ENCODE results near the gene ADGRL3. TPM values are rescaled to one million over a fixed set of nuclear protein-coding genes. Genes with fewer than 3 reads are reported as not detected.

Gene ADGRL3
- polyA plus RNA-seq, 1 experiment: 0.01 TPM

DNA sequence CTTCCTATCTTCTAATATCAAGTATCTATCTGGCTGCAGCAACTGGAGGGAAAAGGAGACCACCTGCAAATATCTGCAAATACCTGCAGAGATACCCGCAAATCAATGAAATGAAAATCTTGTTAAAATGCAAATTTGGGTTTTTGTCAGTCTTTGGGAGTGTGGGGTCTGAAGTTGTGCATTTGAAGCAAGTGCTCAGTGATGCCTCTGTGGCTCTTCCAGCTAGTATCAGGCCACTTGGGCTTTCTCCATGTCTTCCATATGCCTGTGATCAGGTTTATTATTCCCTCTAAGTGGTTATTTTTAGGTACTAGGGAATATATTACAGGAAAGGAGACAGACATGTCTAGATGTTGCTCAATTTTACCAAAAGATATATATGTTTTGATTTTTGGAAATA, 880.3 kb downstream of the ADGRL3 start:
- no peaks in the 10 kb centered on the region for H3K27me3 ChIP-seq (ENCODE audit: control insufficient read depth, insufficient read depth, low read length)
- ChIA-PET POLR2A (no interaction called here), CTCF (no interaction called here)
- H3K36me3 ChIP-seq (ENCODE audit: control insufficient read depth, insufficient read depth, low read length): no peaks in the 10 kb centered on the region
- DNase-seq (ENCODE audit: low read depth): no peak
- H3K4me3 ChIP-seq (ENCODE audit: low read depth, low read length): no peak overlapping the region
- TF ChIP-seq, protein P1, sequence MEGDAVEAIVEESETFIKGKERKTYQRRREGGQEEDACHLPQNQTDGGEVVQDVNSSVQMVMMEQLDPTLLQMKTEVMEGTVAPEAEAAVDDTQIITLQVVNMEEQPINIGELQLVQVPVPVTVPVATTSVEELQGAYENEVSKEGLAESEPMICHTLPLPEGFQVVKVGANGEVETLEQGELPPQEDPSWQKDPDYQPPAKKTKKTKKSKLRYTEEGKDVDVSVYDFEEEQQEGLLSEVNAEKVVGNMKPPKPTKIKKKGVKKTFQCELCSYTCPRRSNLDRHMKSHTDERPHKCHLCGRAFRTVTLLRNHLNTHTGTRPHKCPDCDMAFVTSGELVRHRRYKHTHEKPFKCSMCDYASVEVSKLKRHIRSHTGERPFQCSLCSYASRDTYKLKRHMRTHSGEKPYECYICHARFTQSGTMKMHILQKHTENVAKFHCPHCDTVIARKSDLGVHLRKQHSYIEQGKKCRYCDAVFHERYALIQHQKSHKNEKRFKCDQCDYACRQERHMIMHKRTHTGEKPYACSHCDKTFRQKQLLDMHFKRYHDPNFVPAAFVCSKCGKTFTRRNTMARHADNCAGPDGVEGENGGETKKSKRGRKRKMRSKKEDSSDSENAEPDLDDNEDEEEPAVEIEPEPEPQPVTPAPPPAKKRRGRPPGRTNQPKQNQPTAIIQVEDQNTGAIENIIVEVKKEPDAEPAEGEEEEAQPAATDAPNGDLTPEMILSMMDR (IDR thresholded peaks at IDR 0.05; ENCODE audit: insufficient read depth, low read depth, low read length): no peak

DNA sequence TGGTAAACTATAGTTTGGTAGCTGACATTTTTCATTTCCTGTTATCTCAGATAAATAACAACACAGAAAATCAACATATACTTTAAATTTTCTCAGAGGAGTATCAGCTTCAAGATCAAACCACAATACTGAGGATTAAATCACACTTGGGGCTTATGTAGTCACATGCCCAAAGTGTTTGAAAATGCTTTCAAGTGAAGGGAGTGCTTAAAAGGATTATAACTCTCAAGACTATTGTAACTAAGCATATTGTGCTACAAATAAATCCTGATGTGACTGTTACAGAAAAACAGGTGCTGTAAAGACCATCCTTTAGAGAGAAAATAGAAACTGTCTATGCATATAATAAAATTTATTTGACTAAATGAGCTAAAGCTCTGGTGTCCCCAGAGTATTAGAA, 887.6 kb downstream of the ADGRL3 start:
- Histone ChIP-seq H3K4me3 (ENCODE audit: low read depth, low read length) (no peak overlapping the region), H3K36me3 (ENCODE audit: control insufficient read depth, insufficient read depth, low read length) (no peaks in the 10 kb centered on the region), H3K27me3 (ENCODE audit: control insufficient read depth, insufficient read depth, low read length) (no peaks in the 10 kb centered on the region)
- CTCF ChIA-PET: no interaction called here
- POLR2A ChIA-PET: no interaction called here
- TF ChIP-seq, protein P1 (IDR thresholded peaks at IDR 0.05; ENCODE audit: insufficient read depth, low read depth, low read length): no peak
- no peak for DNase-seq (ENCODE audit: low read depth)

DNA sequence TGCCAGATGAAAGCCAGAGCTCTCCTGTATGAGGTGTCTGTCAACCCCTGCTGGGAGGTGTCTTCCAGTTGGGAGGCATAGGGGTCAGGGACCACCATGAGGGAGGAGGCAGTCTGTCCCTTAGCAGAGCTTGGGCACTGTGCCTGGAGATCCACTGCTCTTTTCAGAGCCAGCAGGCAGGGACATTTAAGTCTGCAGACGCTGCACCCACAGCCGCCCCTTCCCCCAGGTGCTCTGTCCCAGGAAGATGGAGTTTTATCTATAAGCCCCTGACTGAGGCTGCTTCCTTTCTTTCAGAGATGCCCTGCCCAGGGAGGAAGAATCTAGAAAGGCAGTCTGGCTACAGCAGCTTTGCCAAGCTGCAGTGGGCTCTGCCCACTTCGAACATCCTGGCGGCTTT, 893.6 kb downstream of the ADGRL3 start:
- ChIA-PET POLR2A (no interaction called here), CTCF (no interaction called here)
- TF ChIP-seq, protein P1 (IDR thresholded peaks at IDR 0.05; ENCODE audit: insufficient read depth, low read depth, low read length): no peak

DNA sequence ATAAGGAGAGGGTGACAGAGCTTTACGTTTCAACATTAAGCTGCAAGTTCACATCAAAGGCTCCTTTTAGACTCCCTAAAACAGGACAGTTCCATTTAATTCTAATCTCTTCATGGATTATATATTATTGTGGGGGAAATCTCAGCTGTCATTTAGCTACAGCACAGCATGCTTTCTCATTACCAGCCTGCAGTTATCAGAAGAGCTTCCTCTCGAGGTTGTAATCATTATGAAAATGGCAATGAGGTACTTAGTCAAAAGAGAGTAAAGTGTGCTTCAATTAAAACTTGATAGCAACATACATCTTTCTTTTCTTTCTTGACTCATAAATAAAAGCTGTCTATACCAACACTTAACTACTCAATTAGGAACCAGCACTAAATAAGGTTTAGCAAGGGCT, 896.8 kb downstream of the ADGRL3 start:
- H3K27me3 ChIP-seq (ENCODE audit: control insufficient read depth, insufficient read depth, low read length): no peaks in the 10 kb centered on the region
- CTCF ChIA-PET: no interaction called here
- TF ChIP-seq, protein P1 (IDR thresholded peaks at IDR 0.05; ENCODE audit: insufficient read depth, low read depth, low read length): no peak
- POLR2A ChIA-PET: no interaction called here
- DNase-seq (ENCODE audit: low read depth): no peak
- no peak overlapping the region for H3K4me3 ChIP-seq (ENCODE audit: low read depth, low read length)
- no peaks in the 10 kb centered on the region for H3K36me3 ChIP-seq (ENCODE audit: control insufficient read depth, insufficient read depth, low read length)

More for the DNA sequence above, 893.6 kb downstream of the ADGRL3 start:
- Histone ChIP-seq H3K27me3 (ENCODE audit: control insufficient read depth, insufficient read depth, low read length) (no peaks in the 10 kb centered on the region), H3K4me3 (ENCODE audit: low read depth, low read length) (no peak overlapping the region), H3K36me3 (ENCODE audit: control insufficient read depth, insufficient read depth, low read length) (no peaks in the 10 kb centered on the region)
- DNase-seq (ENCODE audit: low read depth): no peak

DNA sequence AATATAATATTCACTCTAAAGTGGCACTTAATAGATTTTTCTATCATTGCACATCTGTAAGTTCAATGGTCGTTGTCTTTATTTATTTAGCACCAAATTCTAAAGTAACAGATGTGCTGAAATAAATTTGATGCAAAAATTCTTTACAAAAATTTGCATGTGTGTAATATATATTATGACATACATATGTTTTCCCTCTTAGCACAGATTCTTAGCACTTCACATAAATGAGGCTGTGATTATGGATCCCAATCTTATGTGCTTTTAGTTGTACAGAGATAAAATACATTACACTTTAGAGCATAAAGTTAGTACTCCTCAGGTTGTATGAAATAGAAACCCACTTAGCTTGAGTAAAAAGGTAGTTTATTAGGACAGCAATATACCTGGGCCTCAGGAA, 915.1 kb downstream of the ADGRL3 start:
- ChIA-PET POLR2A (no interaction called here), CTCF (no interaction called here)
- TF ChIP-seq, protein P1 (IDR thresholded peaks at IDR 0.05; ENCODE audit: insufficient read depth, low read depth, low read length): no peak
- no peaks in the 10 kb centered on the region for H3K36me3 ChIP-seq (ENCODE audit: control insufficient read depth, insufficient read depth, low read length)
- no peaks in the 10 kb centered on the region for H3K27me3 ChIP-seq (ENCODE audit: control insufficient read depth, insufficient read depth, low read length)
- H3K4me3 ChIP-seq (ENCODE audit: low read depth, low read length): no peak overlapping the region
- DNase-seq (ENCODE audit: low read depth): no peak
